ENCODE results near the gene RGS8. TPM values are rescaled to one million over a fixed set of nuclear protein-coding genes. Genes with fewer than 3 reads are reported as not detected.

The RGS8 gene
- total RNA-seq, 1 experiment from 2014 or later = 0.66 TPM

GRCh38 chr1:182681568-182681912 is 2.8 kb downstream of the RGS8 start:
- TF ChIP-seq ATF3 (CRISPR knock-in tag; conservative IDR thresholded peaks at IDR 0.05) (no peak), ESRRA (CRISPR knock-in tag; IDR thresholded peaks at IDR 0.05; ENCODE audit: borderline replicate concordance) (no peak), PRRX2 (CRISPR knock-in tag; IDR thresholded peaks at IDR 0.05) (no peak), RELA (CRISPR knock-in tag; IDR thresholded peaks at IDR 0.05; ENCODE audit: borderline replicate concordance) (no peak), ELF4 (CRISPR knock-in tag; IDR thresholded peaks at IDR 0.05; ENCODE audit: low read depth) (no peak), ZBTB21 (CRISPR knock-in tag; IDR thresholded peaks at IDR 0.05; ENCODE audit: borderline replicate concordance) (no peak)
- no peaks in the 10 kb centered on the region for H3K9me3 Mint-ChIP-seq
- H3K27me3 Mint-ChIP-seq (ENCODE audit: low read depth) = peaks cover 19% of the 10 kb centered on the region
- no peak overlapping the region for H3K4me3 Mint-ChIP-seq
- ChIA-PET CTCF (interaction anchor here (1.0 to 1.4 kb wide), 4 partner anchors 15 to 86 kb away, joined by 3 to 4 read pairs (median 3); no protein-coding TSS in a partner anchor), POLR2A (no interaction called here)
- peaks cover 10% of the 10 kb centered on the region for H3K4me1 Mint-ChIP-seq
- no peak for DNase-seq (ENCODE audit: low spot score)
- no peak overlapping the region for H3K27ac Mint-ChIP-seq
- ATAC-seq = no peak
- no peaks in the 10 kb centered on the region for H3K36me3 Mint-ChIP-seq

- CTCF ChIA-PET = interaction anchor here (1.2 to 1.4 kb wide), 3 partner anchors 17 to 85 kb away, joined by 3 to 4 read pairs (median 3); no protein-coding TSS in a partner anchor
- no peak for ATAC-seq
- TF ChIP-seq SP1 (CRISPR knock-in tag; conservative IDR thresholded peaks at IDR 0.05) (no peak), GABPB1 (CRISPR knock-in tag; IDR thresholded peaks at IDR 0.05) (no peak), ERG (CRISPR knock-in tag; IDR thresholded peaks at IDR 0.05) (no peak), ZNF416 (CRISPR knock-in tag; IDR thresholded peaks at IDR 0.05) (no peak)
- TF ChIP-seq, protein P1, sequence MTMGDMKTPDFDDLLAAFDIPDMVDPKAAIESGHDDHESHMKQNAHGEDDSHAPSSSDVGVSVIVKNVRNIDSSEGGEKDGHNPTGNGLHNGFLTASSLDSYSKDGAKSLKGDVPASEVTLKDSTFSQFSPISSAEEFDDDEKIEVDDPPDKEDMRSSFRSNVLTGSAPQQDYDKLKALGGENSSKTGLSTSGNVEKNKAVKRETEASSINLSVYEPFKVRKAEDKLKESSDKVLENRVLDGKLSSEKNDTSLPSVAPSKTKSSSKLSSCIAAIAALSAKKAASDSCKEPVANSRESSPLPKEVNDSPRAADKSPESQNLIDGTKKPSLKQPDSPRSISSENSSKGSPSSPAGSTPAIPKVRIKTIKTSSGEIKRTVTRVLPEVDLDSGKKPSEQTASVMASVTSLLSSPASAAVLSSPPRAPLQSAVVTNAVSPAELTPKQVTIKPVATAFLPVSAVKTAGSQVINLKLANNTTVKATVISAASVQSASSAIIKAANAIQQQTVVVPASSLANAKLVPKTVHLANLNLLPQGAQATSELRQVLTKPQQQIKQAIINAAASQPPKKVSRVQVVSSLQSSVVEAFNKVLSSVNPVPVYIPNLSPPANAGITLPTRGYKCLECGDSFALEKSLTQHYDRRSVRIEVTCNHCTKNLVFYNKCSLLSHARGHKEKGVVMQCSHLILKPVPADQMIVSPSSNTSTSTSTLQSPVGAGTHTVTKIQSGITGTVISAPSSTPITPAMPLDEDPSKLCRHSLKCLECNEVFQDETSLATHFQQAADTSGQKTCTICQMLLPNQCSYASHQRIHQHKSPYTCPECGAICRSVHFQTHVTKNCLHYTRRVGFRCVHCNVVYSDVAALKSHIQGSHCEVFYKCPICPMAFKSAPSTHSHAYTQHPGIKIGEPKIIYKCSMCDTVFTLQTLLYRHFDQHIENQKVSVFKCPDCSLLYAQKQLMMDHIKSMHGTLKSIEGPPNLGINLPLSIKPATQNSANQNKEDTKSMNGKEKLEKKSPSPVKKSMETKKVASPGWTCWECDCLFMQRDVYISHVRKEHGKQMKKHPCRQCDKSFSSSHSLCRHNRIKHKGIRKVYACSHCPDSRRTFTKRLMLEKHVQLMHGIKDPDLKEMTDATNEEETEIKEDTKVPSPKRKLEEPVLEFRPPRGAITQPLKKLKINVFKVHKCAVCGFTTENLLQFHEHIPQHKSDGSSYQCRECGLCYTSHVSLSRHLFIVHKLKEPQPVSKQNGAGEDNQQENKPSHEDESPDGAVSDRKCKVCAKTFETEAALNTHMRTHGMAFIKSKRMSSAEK (CRISPR knock-in tag; IDR thresholded peaks at IDR 0.05; ENCODE audit: borderline replicate concordance) = no peak
Measured at GRCh38 chr1:182680901-182681567, 3.4 kb downstream of the RGS8 start.

GRCh38 chr1:182680408-182680807 is 4.0 kb downstream of the RGS8 start:
- Mint-ChIP-seq H3K4me3 (no peak overlapping the region), H3K4me1 (peaks cover 21% of the 10 kb centered on the region), H3K36me3 (no peaks in the 10 kb centered on the region), H3K27ac (no peak overlapping the region), H3K27me3 (ENCODE audit: low read depth) (peaks cover 19% of the 10 kb centered on the region), H3K9me3 (no peaks in the 10 kb centered on the region)
- ChIA-PET POLR2A (no interaction called here), CTCF (interaction anchor here (1.2 kb wide), 1 partner anchor 17 kb away, joined by 3 read pairs; no protein-coding TSS in a partner anchor)
- TF ChIP-seq ZNF121 (CRISPR knock-in tag; IDR thresholded peaks at IDR 0.05) (no peak), NFATC4 (CRISPR knock-in tag; IDR thresholded peaks at IDR 0.05) (no peak), JUN (CRISPR knock-in tag; IDR thresholded peaks at IDR 0.05) (no peak), MXD4 (CRISPR knock-in tag; IDR thresholded peaks at IDR 0.05; ENCODE audit: borderline replicate concordance) (no peak), PRDM15 (CRISPR knock-in tag; IDR thresholded peaks at IDR 0.05) (no peak)
- TF ChIP-seq, protein P2, sequence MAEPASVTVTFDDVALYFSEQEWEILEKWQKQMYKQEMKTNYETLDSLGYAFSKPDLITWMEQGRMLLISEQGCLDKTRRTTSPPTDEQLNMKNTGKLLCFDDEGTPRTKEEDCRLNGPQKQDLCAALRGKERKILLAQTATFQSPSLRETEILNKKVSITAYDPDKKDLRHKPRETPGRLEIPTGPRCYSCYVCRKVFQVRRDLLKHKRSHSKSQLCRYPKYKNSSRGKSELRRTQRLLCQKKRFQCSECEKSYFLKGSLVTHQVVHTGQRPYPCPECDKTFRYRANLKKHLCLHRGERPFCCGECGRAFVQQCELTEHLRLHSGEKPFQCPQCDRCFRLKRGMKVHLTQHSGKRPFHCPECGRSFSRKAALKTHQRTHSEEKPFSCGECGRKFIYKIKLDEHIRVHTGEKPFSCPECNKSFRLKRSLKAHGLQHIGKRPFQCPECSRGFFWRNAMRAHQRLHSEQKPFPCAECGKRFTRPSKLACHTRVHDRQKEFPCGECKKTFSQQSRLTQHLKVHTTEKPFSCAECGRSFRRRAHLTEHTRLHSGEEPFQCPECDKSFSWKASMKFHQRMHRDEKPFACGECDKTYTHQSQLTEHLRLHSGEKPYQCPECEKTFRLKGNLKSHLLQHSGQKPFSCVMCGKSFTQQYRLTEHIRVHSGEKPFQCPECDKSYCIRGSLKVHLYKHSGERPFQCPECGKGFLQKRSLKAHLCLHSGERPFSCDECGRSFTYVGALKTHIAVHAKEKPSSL (CRISPR knock-in tag; conservative IDR thresholded peaks at IDR 0.05) = no peak
- no peak for DNase-seq (ENCODE audit: low spot score)
- ATAC-seq = no peak

More at GRCh38 chr1:182680901-182681567, 3.4 kb downstream of the RGS8 start:
- Mint-ChIP-seq H3K4me1 (peaks cover 15% of the 10 kb centered on the region), H3K27ac (no peak overlapping the region), H3K9me3 (no peaks in the 10 kb centered on the region), H3K4me3 (no peak overlapping the region), H3K27me3 (ENCODE audit: low read depth) (peaks cover 19% of the 10 kb centered on the region), H3K36me3 (no peaks in the 10 kb centered on the region)
- no peak for DNase-seq (ENCODE audit: low spot score)
- POLR2A ChIA-PET = no interaction called here

Measured in WTC11 (cell line).